ENCODE data around the gene ADGRD1.

Gene ADGRD1

GRCh38 chr12:131093604-131093955, 139.9 kb downstream of the ADGRD1 start:
- Histone ChIP-seq H3K9me3 (ENCODE audit: control insufficient read depth in 1 of 2, low read length in 2 of 2) (no peaks in the 10 kb centered on the region), H3K27me3 (ENCODE audit: low read depth, low read length) (no peaks in the 10 kb centered on the region), H3K36me3 (ENCODE audit: control insufficient read depth in 1 of 2, insufficient read depth in 2 of 2, low read length in 2 of 2) (no peaks in the 10 kb centered on the region), H3K27ac (ENCODE audit: low read length) (no peak overlapping the region), H3K4me3 (ENCODE audit: low read depth in 1 of 2, low read length in 2 of 2) (no peak overlapping the region), H3K4me1 (ENCODE audit: control insufficient read depth in 1 of 2, insufficient read depth in 2 of 2, low read length in 2 of 2) (no peaks in the 10 kb centered on the region)

- Histone ChIP-seq H3K36me3 (ENCODE audit: control insufficient read depth in 1 of 2, insufficient read depth in 2 of 2, low read length in 2 of 2) (no peaks in the 10 kb centered on the region), H3K27ac (ENCODE audit: low read length) (no peak overlapping the region), H3K9me3 (ENCODE audit: control insufficient read depth in 1 of 2, low read length in 2 of 2) (no peaks in the 10 kb centered on the region), H3K27me3 (ENCODE audit: low read depth, low read length) (no peaks in the 10 kb centered on the region), H3K4me1 (ENCODE audit: control insufficient read depth in 1 of 2, insufficient read depth in 2 of 2, low read length in 2 of 2) (no peaks in the 10 kb centered on the region), H3K4me3 (ENCODE audit: low read depth in 1 of 2, low read length in 2 of 2) (no peak overlapping the region)
Observed at GRCh38 chr12:131093971-131094830, 140.5 kb downstream of the ADGRD1 start.

- Histone ChIP-seq H3K9me3 (ENCODE audit: control insufficient read depth in 1 of 2, low read length in 2 of 2) (no peaks in the 10 kb centered on the region), H3K36me3 (ENCODE audit: control insufficient read depth in 1 of 2, insufficient read depth in 2 of 2, low read length in 2 of 2) (no peaks in the 10 kb centered on the region), H3K4me1 (ENCODE audit: control insufficient read depth in 1 of 2, insufficient read depth in 2 of 2, low read length in 2 of 2) (no peaks in the 10 kb centered on the region), H3K27ac (ENCODE audit: low read length) (no peak overlapping the region), H3K27me3 (ENCODE audit: low read depth, low read length) (no peaks in the 10 kb centered on the region), H3K4me3 (ENCODE audit: low read depth in 1 of 2, low read length in 2 of 2) (no peak overlapping the region)
Observed at GRCh38 chr12:131094831-131095805, 141.4 kb downstream of the ADGRD1 start.

GRCh38 chr12:131095826-131096680, 142.3 kb downstream of the ADGRD1 start:
- H3K27me3 ChIP-seq (ENCODE audit: low read depth, low read length), result no peaks in the 10 kb centered on the region
- H3K36me3 ChIP-seq (ENCODE audit: control insufficient read depth in 1 of 2, insufficient read depth in 2 of 2, low read length in 2 of 2), result no peaks in the 10 kb centered on the region
- no peak overlapping the region for H3K4me3 ChIP-seq (ENCODE audit: low read depth in 1 of 2, low read length in 2 of 2)
- peaks cover 0 to 2% of the 10 kb centered on the region in 2 donors for H3K9me3 ChIP-seq (ENCODE audit: control insufficient read depth in 1 of 2, low read length in 2 of 2)
- no peak overlapping the region for H3K27ac ChIP-seq (ENCODE audit: low read length)
- H3K4me1 ChIP-seq (ENCODE audit: control insufficient read depth in 1 of 2, insufficient read depth in 2 of 2, low read length in 2 of 2), result no peaks in the 10 kb centered on the region

GRCh38 chr12:131096681-131097181, 143.0 kb downstream of the ADGRD1 start:
- H3K9me3 ChIP-seq (ENCODE audit: control insufficient read depth in 1 of 2, low read length in 2 of 2), result peaks cover 0 to 2% of the 10 kb centered on the region in 2 donors
- no peak overlapping the region for H3K4me3 ChIP-seq (ENCODE audit: low read depth in 1 of 2, low read length in 2 of 2)
- no peak overlapping the region for H3K27ac ChIP-seq (ENCODE audit: low read length)
- no peaks in the 10 kb centered on the region for H3K27me3 ChIP-seq (ENCODE audit: low read depth, low read length)
- H3K4me1 ChIP-seq (ENCODE audit: control insufficient read depth in 1 of 2, insufficient read depth in 2 of 2, low read length in 2 of 2), result no peaks in the 10 kb centered on the region
- H3K36me3 ChIP-seq (ENCODE audit: control insufficient read depth in 1 of 2, insufficient read depth in 2 of 2, low read length in 2 of 2), result no peaks in the 10 kb centered on the region

GRCh38 chr12:131097202-131098177, 143.8 kb downstream of the ADGRD1 start:
- H3K4me3 ChIP-seq (ENCODE audit: low read depth in 1 of 2, low read length in 2 of 2), result no peak overlapping the region
- peaks cover 0 to 2% of the 10 kb centered on the region in 2 donors for H3K9me3 ChIP-seq (ENCODE audit: control insufficient read depth in 1 of 2, low read length in 2 of 2)
- H3K27me3 ChIP-seq (ENCODE audit: low read depth, low read length), result no peaks in the 10 kb centered on the region
- no peaks in the 10 kb centered on the region for H3K36me3 ChIP-seq (ENCODE audit: control insufficient read depth in 1 of 2, insufficient read depth in 2 of 2, low read length in 2 of 2)
- no peaks in the 10 kb centered on the region for H3K4me1 ChIP-seq (ENCODE audit: control insufficient read depth in 1 of 2, insufficient read depth in 2 of 2, low read length in 2 of 2)
- H3K27ac ChIP-seq (ENCODE audit: low read length), result no peak overlapping the region

- H3K4me3 ChIP-seq (ENCODE audit: low read depth in 1 of 2, low read length in 2 of 2), result no peak overlapping the region
- H3K27me3 ChIP-seq (ENCODE audit: low read depth, low read length), result no peaks in the 10 kb centered on the region
- no peaks in the 10 kb centered on the region for H3K4me1 ChIP-seq (ENCODE audit: control insufficient read depth in 1 of 2, insufficient read depth in 2 of 2, low read length in 2 of 2)
- no peak overlapping the region for H3K27ac ChIP-seq (ENCODE audit: low read length)
- peaks cover 0 to 2% of the 10 kb centered on the region in 2 donors for H3K9me3 ChIP-seq (ENCODE audit: control insufficient read depth in 1 of 2, low read length in 2 of 2)
- H3K36me3 ChIP-seq (ENCODE audit: control insufficient read depth in 1 of 2, insufficient read depth in 2 of 2, low read length in 2 of 2), result no peaks in the 10 kb centered on the region
Observed at GRCh38 chr12:131098178-131098981, 144.7 kb downstream of the ADGRD1 start.

GRCh38 chr12:131100031-131100674, 146.4 kb downstream of the ADGRD1 start:
- no peak overlapping the region for H3K27ac ChIP-seq (ENCODE audit: low read length)
- no peak overlapping the region for H3K4me3 ChIP-seq (ENCODE audit: low read depth in 1 of 2, low read length in 2 of 2)
- H3K4me1 ChIP-seq (ENCODE audit: control insufficient read depth in 1 of 2, insufficient read depth in 2 of 2, low read length in 2 of 2), result peaks cover 4 to 10% of the 10 kb centered on the region in 2 donors
- H3K27me3 ChIP-seq (ENCODE audit: low read depth, low read length), result no peaks in the 10 kb centered on the region
- no peaks in the 10 kb centered on the region for H3K36me3 ChIP-seq (ENCODE audit: control insufficient read depth in 1 of 2, insufficient read depth in 2 of 2, low read length in 2 of 2)
- H3K9me3 ChIP-seq (ENCODE audit: control insufficient read depth in 1 of 2, low read length in 2 of 2), result peaks cover 0 to 2% of the 10 kb centered on the region in 2 donors

- Histone ChIP-seq H3K9me3 (ENCODE audit: control insufficient read depth in 1 of 2, low read length in 2 of 2) (peaks cover 0 to 2% of the 10 kb centered on the region in 2 donors), H3K27ac (ENCODE audit: low read length) (no peak overlapping the region), H3K27me3 (ENCODE audit: low read depth, low read length) (no peaks in the 10 kb centered on the region)
Observed at GRCh38 chr12:131101006-131101405, 147.3 kb downstream of the ADGRD1 start.

More at GRCh38 chr12:131101006-131101405, 147.3 kb downstream of the ADGRD1 start:
- Histone ChIP-seq H3K4me3 (ENCODE audit: low read depth in 1 of 2, low read length in 2 of 2) (no peak overlapping the region), H3K36me3 (ENCODE audit: control insufficient read depth in 1 of 2, insufficient read depth in 2 of 2, low read length in 2 of 2) (no peaks in the 10 kb centered on the region), H3K4me1 (ENCODE audit: control insufficient read depth in 1 of 2, insufficient read depth in 2 of 2, low read length in 2 of 2) (peaks cover 5 to 11% of the 10 kb centered on the region in 2 donors)
